ENCODE data around the gene KRT2. TPM values are rescaled to one million over a fixed set of nuclear protein-coding genes. Genes with fewer than 3 reads are reported as not detected.

KRT2 gene
- total and polyA plus RNA-seq, 10 donors = 0.07 to 0.52 (median 0.34) TPM; not detected in 4

DNA sequence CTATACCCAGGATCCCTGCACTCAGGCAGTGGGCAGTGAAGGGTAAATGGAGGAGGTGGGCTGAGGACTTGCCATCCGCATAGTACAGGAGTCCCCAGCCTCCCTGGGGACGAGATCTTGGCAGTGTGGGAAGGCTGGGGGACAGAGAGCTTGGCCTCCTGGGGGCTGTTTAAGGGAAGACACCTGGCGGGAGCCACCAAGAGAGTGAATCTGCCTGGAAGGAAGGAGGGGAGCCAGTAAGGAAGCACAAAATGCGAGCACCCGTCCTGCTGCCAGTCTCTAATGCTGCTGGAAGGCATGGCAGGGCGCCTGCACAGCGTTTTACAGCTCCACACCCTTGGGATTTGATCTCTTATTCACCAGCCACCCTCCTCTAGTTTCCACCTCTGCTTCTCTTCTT lies 7.4 kb upstream of the KRT2 start:
- Histone ChIP-seq H3K4me3 (no peak overlapping the region), H3K27me3 (replicated peaks in 1 of 7) (peaks cover 0 to 25% (median 0%) of the 10 kb centered on the region in 7 donors), H3K36me3 (no peaks in the 10 kb centered on the region), H3K27ac (no peak overlapping the region), H3K9me3 (no peaks in the 10 kb centered on the region), H3K4me1 (no peaks in the 10 kb centered on the region)
- DNase-seq = peak; percentile 48
- 62 to 80% (median 68%) methylated on average over 6 to 7 of the region's 7 CpGs for WGBS, 5 donors
- TF ChIP-seq, protein P1, sequence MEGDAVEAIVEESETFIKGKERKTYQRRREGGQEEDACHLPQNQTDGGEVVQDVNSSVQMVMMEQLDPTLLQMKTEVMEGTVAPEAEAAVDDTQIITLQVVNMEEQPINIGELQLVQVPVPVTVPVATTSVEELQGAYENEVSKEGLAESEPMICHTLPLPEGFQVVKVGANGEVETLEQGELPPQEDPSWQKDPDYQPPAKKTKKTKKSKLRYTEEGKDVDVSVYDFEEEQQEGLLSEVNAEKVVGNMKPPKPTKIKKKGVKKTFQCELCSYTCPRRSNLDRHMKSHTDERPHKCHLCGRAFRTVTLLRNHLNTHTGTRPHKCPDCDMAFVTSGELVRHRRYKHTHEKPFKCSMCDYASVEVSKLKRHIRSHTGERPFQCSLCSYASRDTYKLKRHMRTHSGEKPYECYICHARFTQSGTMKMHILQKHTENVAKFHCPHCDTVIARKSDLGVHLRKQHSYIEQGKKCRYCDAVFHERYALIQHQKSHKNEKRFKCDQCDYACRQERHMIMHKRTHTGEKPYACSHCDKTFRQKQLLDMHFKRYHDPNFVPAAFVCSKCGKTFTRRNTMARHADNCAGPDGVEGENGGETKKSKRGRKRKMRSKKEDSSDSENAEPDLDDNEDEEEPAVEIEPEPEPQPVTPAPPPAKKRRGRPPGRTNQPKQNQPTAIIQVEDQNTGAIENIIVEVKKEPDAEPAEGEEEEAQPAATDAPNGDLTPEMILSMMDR (IDR thresholded peaks at IDR 0.05 in 8 of 11, conservative IDR thresholded peaks at IDR 0.05 in 3 of 11) = no peak
- TF ChIP-seq POLR2AphosphoS5 (IDR thresholded peaks at IDR 0.05) (no peak), POLR2A (IDR thresholded peaks at IDR 0.05) (no peak)
- intact Hi-C loops (cut with DNase I; ENCODE audit: low total_unique reads) = no loop called here

DNA sequence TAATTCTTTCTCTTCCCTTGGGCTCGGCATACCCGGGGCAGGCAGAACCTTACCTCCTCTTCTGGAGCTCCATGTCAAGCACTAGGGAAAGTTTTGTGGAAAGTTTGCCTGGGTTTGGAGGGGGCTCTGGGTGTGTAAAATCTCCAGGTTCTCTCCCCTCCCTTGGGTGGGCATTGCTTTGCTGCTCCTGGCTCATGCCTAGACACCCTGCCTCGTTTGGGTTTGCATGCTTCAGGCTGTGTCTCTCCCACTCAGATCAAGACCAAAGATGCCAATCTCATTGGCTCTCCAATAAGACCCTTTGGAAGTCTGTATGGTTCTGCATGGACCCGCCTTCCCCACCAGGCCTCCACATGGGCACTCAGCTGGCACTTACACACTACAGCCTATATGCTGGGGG lies 6.2 kb upstream of the KRT2 start:
- WGBS, 5 donors = 77 to 85% (median 79%) methylated on average over 4 of the region's 4 CpGs
- intact Hi-C loops (cut with DNase I; ENCODE audit: low total_unique reads) = no loop called here

DNA sequence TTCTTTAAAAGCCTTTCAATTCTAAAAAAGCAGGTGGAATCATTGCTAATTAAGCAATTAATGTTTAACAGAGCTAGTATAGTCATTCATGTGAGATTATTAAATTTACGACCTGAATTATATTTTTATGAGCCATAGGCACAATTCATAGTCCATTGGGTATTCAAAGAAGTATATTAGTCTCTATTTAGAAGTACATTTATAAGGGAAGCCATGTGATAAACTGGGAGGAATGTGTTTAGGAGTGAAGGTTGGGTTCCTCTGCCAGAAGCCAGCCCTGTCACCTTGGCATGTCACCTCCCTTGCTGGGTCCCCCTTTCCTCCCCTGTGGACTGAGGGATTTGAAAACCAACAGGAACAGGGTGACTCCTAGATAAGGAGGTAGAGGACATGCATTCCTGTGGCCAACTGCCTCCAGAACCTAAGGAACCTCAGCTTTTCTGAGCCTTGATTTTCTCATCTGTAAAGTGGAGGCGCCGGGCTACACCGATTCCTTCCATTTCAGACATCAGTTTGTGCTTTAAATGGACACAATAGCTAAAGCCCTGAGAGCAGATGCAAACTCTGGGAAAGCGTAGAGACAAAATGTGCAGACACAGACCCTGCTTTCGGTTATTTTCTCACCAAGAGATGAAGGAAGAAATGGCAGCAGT lies 5.4 kb upstream of the KRT2 start:
- Histone ChIP-seq H3K4me3 (no peak overlapping the region), H3K9me3 (peaks cover 0 to 1% (median 0%) of the 10 kb centered on the region in 8 donors), H3K27ac (no peak overlapping the region), H3K27me3 (replicated peaks in 1 of 7) (peaks cover 0 to 8% (median 0%) of the 10 kb centered on the region in 7 donors), H3K36me3 (no peaks in the 10 kb centered on the region), H3K4me1 (no peaks in the 10 kb centered on the region)
- 78 to 91% (median 83%) methylated on average over 6 of the region's 6 CpGs for WGBS, 5 donors
- intact Hi-C loops (cut with DNase I; ENCODE audit: low total_unique reads) = no loop called here
- TF ChIP-seq POLR2A (IDR thresholded peaks at IDR 0.05) = no peak
- no peak for DNase-seq

More for the DNA sequence above, 6.2 kb upstream of the KRT2 start:
- TF ChIP-seq, protein P1 (IDR thresholded peaks at IDR 0.05 in 8 of 11, conservative IDR thresholded peaks at IDR 0.05 in 3 of 11) = no peak
- TF ChIP-seq POLR2A (IDR thresholded peaks at IDR 0.05) (no peak), POLR2AphosphoS5 (IDR thresholded peaks at IDR 0.05) (no peak)
- no peaks in the 10 kb centered on the region for H3K9me3 ChIP-seq
- peak; percentile 65 for DNase-seq
- no peaks in the 10 kb centered on the region for H3K4me1 ChIP-seq
- no peaks in the 10 kb centered on the region for H3K36me3 ChIP-seq
- H3K27me3 ChIP-seq (replicated peaks in 1 of 7) = peaks cover 0 to 15% (median 0%) of the 10 kb centered on the region in 7 donors
- H3K27ac ChIP-seq = no peak overlapping the region
- H3K4me3 ChIP-seq = no peak overlapping the region

DNA sequence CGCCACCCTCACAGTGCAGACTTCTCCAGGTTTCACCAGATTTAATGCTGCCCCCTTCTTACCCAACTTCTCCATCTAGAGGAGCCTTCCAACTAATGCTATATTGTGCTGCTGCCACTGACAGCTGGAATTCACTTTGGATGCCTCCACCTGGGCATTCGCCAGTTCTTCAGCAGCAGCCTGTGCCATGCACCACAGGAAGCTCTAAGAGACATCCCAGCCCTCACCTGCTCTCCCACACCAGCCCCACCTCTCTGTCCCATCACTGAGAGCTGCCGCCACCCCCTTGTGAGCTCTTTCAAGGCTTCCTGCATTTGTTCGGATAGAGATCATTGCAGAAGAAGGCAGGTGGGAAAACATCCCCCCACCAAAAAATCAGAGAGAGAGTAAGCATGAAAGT lies 4.6 kb upstream of the KRT2 start:
- TF ChIP-seq POLR2AphosphoS5 (IDR thresholded peaks at IDR 0.05) (no peak), POLR2A (IDR thresholded peaks at IDR 0.05) (no peak)
- TF ChIP-seq, protein P1 (IDR thresholded peaks at IDR 0.05 in 8 of 11, conservative IDR thresholded peaks at IDR 0.05 in 3 of 11) = no peak
- DNase-seq = no peak
- Histone ChIP-seq H3K9me3 (peaks cover 0 to 8% (median 0%) of the 10 kb centered on the region in 8 donors), H3K4me1 (no peaks in the 10 kb centered on the region), H3K27me3 (replicated peaks in 1 of 7) (peaks cover 0 to 5% (median 0%) of the 10 kb centered on the region in 7 donors), H3K36me3 (no peaks in the 10 kb centered on the region), H3K4me3 (no peak overlapping the region), H3K27ac (no peak overlapping the region)
- intact Hi-C loops (cut with DNase I; ENCODE audit: low total_unique reads) = no loop called here
- WGBS, 5 donors = 83 to 91% (median 84%) methylated on average over 4 of the region's 4 CpGs

Data from spleen (tissue), 11 donors.